IMR-90 (cell line): ENCODE data around the gene AKAP9. TPM values are rescaled to one million over a fixed set of nuclear protein-coding genes. Genes with fewer than 3 reads are reported as not detected.
"Not testable (repeated sequence)": the region's sequence is repeated elsewhere in the genome, so short reads cannot be mapped to it uniquely, and the experiment has no call there.

Experiments
- ATAC-seq: fragments of 200-7000 bp; cut with Tn5 transposase; 2 replicates; pipeline ENCODE4 v1.9.1; 2020; ENCODE audit warnings: low read depth, mild to moderate bottlenecking, moderate library complexity
- BruUV-seq: library from RNA; stranded (reverse); fragments of 400-500 nt; replicated peaks from 2 replicates; lab custom pipeline; 2021; lab: Mats Ljungman, UMichigan
- CTCF ChIA-PET: fragments of 300-600 bp; formaldehyde crosslinking; extraction: SDS; loops from one replicate; lab custom pipeline; 2021; ENCODE audit warnings: antibody characterized with exemption; lab: Yijun Ruan, JAX
- POLR2A ChIA-PET: fragments of 300-600 bp; sonication (Branson Sonifier 250); formaldehyde crosslinking; loops from one replicate; lab custom pipeline; 2022; ENCODE audit warnings: antibody characterized with exemption; ENCODE audit not compliant: unreplicated experiment; lab: Charles Lee
- DNase-seq: peaks from one replicate; pipeline ENCODE4 v3.0.0; 2013
- H2AFZ ChIP-seq: replicated peaks from 2 replicates; pipeline ENCODE3; 2013; ENCODE audit warnings: low read length, mild to moderate bottlenecking; ENCODE audit not compliant: poor library complexity
- H2AK5ac ChIP-seq: 2 replicates; pipeline ENCODE4 v1.6.1; 2013; ENCODE audit warnings: low read depth, low read length, inconsistent platforms
- H2AK9ac ChIP-seq: replicated peaks from 2 replicates; pipeline ENCODE3; 2013; ENCODE audit warnings: mild to moderate bottlenecking, low read depth, low read length, moderate library complexity; ENCODE audit not compliant: poor library complexity
- H2BK120ac ChIP-seq: 2 replicates; pipeline ENCODE4 v1.6.1; 2013; ENCODE audit warnings: low read depth, low read length, inconsistent platforms
- H2BK15ac ChIP-seq: 3 replicates; pipeline ENCODE4 v1.6.1; 2013; ENCODE audit warnings: low read depth, low read length, inconsistent platforms
- H2BK20ac ChIP-seq: 2 replicates; pipeline ENCODE4 v1.6.1; 2013; ENCODE audit warnings: low read depth, mild to moderate bottlenecking, inconsistent platforms, low read length, moderate library complexity
- H2BK5ac ChIP-seq: 2 replicates; pipeline ENCODE4 v1.6.1; 2013; ENCODE audit warnings: mild to moderate bottlenecking, low read depth, low read length, inconsistent platforms; ENCODE audit not compliant: poor library complexity, severe bottlenecking
- H3K14ac ChIP-seq: replicated peaks from 2 replicates; pipeline ENCODE4 v1.6.1; 2013; ENCODE audit warnings: low read depth, low read length, inconsistent platforms
- H3K18ac ChIP-seq: 2 replicates; pipeline ENCODE4 v1.6.1; 2013; ENCODE audit warnings: low read depth, low read length, control low read depth
- H3K23ac ChIP-seq: 2 replicates; pipeline ENCODE4 v1.6.1; 2013; ENCODE audit warnings: low read depth, low read length, inconsistent platforms
- H3K27ac ChIP-seq: 2 replicates; pipeline ENCODE4 v1.5.1; 2013; ENCODE audit warnings: mild to moderate bottlenecking, control low read depth, low read length; ENCODE audit not compliant: insufficient read depth
- H3K27me3 ChIP-seq: 2 replicates; pipeline ENCODE4 v1.6.1; 2013; ENCODE audit warnings: low read length; ENCODE audit not compliant: control insufficient read depth, insufficient read depth
- H3K36me3 ChIP-seq: 2 replicates; pipeline ENCODE4 v1.6.1; 2013; ENCODE audit warnings: low read length, mixed read lengths; ENCODE audit not compliant: control insufficient read depth, insufficient read depth
- H3K4ac ChIP-seq: 2 replicates; pipeline ENCODE4 v1.6.1; 2013; ENCODE audit warnings: low read depth, low read length, inconsistent platforms
- H3K4me1 ChIP-seq: 2 replicates; pipeline ENCODE4 v1.6.1; 2013; ENCODE audit warnings: low read length, mixed read lengths; ENCODE audit not compliant: control insufficient read depth, insufficient read depth
- H3K4me2 ChIP-seq: 2 replicates; pipeline ENCODE4 v1.6.1; 2013; ENCODE audit warnings: low read depth, mild to moderate bottlenecking, control low read depth, low read length, moderate library complexity
- H3K4me3 ChIP-seq: 2 replicates; pipeline ENCODE4 v1.5.1; 2013; ENCODE audit warnings: low read depth, mild to moderate bottlenecking, control low read depth, low read length, moderate library complexity; ENCODE audit not compliant: insufficient read depth
- H3K56ac ChIP-seq: 2 replicates; pipeline ENCODE4 v1.6.1; 2013; ENCODE audit warnings: low read length, inconsistent platforms; ENCODE audit not compliant: insufficient read depth; ENCODE audit errors: extremely low read depth
- H3K79me1 ChIP-seq, 2 experiments: 2 replicates each; pipeline ENCODE4 v1.6.1; 2013; ENCODE audit warnings: low read length in 2 of 2, inconsistent platforms in 1 of 2, low read depth in 1 of 2
- H3K9ac ChIP-seq: 2 replicates; pipeline ENCODE4 v1.6.1; 2013; ENCODE audit warnings: low read depth, low read length, control low read depth
- H3K9me1 ChIP-seq: 2 replicates; pipeline ENCODE4 v1.6.1; 2013; ENCODE audit warnings: low read length, inconsistent platforms; ENCODE audit not compliant: insufficient read depth
- H3K9me3 ChIP-seq: 2 replicates; pipeline ENCODE4 v1.6.1; 2013; ENCODE audit warnings: low read length; ENCODE audit not compliant: control insufficient read depth, insufficient read depth
- H4K20me1 ChIP-seq: 2 replicates; pipeline ENCODE4 v1.6.1; 2013; ENCODE audit warnings: low read length, inconsistent platforms; ENCODE audit not compliant: insufficient read depth
- H4K5ac ChIP-seq: 2 replicates; pipeline ENCODE4 v1.6.1; 2013; ENCODE audit warnings: mild to moderate bottlenecking, low read depth, low read length, control low read depth
- H4K8ac ChIP-seq, 2 experiments: 2 replicates each; pipeline ENCODE4 v1.6.1; 2013; ENCODE audit warnings: low read depth in 2 of 2, low read length in 2 of 2, control low read depth in 1 of 2, inconsistent platforms in 1 of 2
- H4K91ac ChIP-seq: 2 replicates; pipeline ENCODE4 v1.6.1; 2013; ENCODE audit warnings: low read depth, low read length, inconsistent platforms; ENCODE audit not compliant: insufficient read depth
- WGBS, 2 experiments: methylation state at CpG; one replicate each; pipeline versions ENCODE4 v1.1.5 to v1.1.7; 2013; ENCODE audit warnings: missing lambda C conversion rate in 2 of 2; ENCODE audit not compliant: insufficient read length in 1 of 2; ENCODE audit errors: extremely low coverage in 2 of 2; 5-methylcytosine and 5-hydroxymethylcytosine counted together
- dilution Hi-C: fragments of 300-500 bp; cut with HindIII; formaldehyde crosslinking; loops from one replicate; pipeline ENCODE4 v1.14.3; 2018; ENCODE audit warnings: low sequenced_read_pairs; ENCODE audit not compliant: unreplicated experiment
- in situ Hi-C: fragments of 300-500 bp; cut with MboI; formaldehyde crosslinking; loops from 3 replicates; pipeline ENCODE4 v1.14.3; 2019; ENCODE audit warnings: low sequenced_read_pairs, inconsistent platforms, mixed read lengths
- intact Hi-C: fragments of 100-400 bp; cut with micrococcal nuclease; formaldehyde crosslinking; loops from 2 replicates; pipeline ENCODE4 v1.10.0; 2022
- polyA plus RNA-seq, 3 experiments: library from polyadenylated mRNA; depleted of rRNA; stranded (reverse); fragments of >200 nt; gene quantifications; 2 replicates each; pipeline ENCODE4 v1.2.3, GENCODE V29; 2012; ENCODE audit warnings: low replicate concordance in 1 of 3
- total RNA-seq: library from RNA; depleted of rRNA; stranded (reverse); fragments of >200 nt; gene quantifications from 2 replicates; pipeline ENCODE4 v1.2.3, GENCODE V29; 2012

Gene AKAP9
- total and polyA plus RNA-seq, 2 of the 4 experiments (the other 2 are of a cell fraction): 9.7 to 25.3 TPM

GRCh38 chr7:92142791-92143190 lies 202.1 kb downstream of the AKAP9 start:
- H2AK5ac ChIP-seq, CTCF ChIA-PET: not testable (repeated sequence)

GRCh38 chr7:92143192-92143880 lies 202.7 kb downstream of the AKAP9 start:
- DNase-seq, H2AK9ac ChIP-seq, H3K14ac ChIP-seq, H3K79me1 ChIP-seq, H2BK5ac ChIP-seq, H2AFZ ChIP-seq, ATAC-seq, H3K36me3 ChIP-seq, H3K4me2 ChIP-seq, H3K4me1 ChIP-seq, H3K4me3 ChIP-seq, in situ Hi-C loops, CTCF ChIA-PET, dilution Hi-C loops, H2AK5ac ChIP-seq, H4K8ac ChIP-seq, H4K91ac ChIP-seq, H3K27me3 ChIP-seq, H2BK120ac ChIP-seq, H3K9me3 ChIP-seq, H3K56ac ChIP-seq, H3K18ac ChIP-seq, H3K23ac ChIP-seq, POLR2A ChIA-PET, BruUV-seq, H3K4ac ChIP-seq, H4K5ac ChIP-seq, intact Hi-C loops, H4K20me1 ChIP-seq, H2BK20ac ChIP-seq, H3K9me1 ChIP-seq, H3K9ac ChIP-seq, H2BK15ac ChIP-seq, H3K27ac ChIP-seq: not testable (repeated sequence)
- 98% methylated on average over 8 of the region's 50 CpGs; no CpG with 5 or more reads in 1 of the 2 experiments for WGBS, 2 experiments

More at GRCh38 chr7:92142791-92143190, 202.1 kb downstream of the AKAP9 start:
- H4K5ac ChIP-seq, H2BK120ac ChIP-seq, H3K4me3 ChIP-seq, H3K4me1 ChIP-seq, dilution Hi-C loops, in situ Hi-C loops, H2AK9ac ChIP-seq, H3K27ac ChIP-seq, H4K8ac ChIP-seq, H3K23ac ChIP-seq, H3K4me2 ChIP-seq, H3K27me3 ChIP-seq, H3K9me1 ChIP-seq, H4K91ac ChIP-seq, DNase-seq, H3K14ac ChIP-seq, BruUV-seq, H2BK20ac ChIP-seq, H3K4ac ChIP-seq, ATAC-seq, POLR2A ChIA-PET, H3K18ac ChIP-seq, H3K9me3 ChIP-seq, H3K36me3 ChIP-seq, H4K20me1 ChIP-seq, H2AFZ ChIP-seq, H2BK15ac ChIP-seq, H3K79me1 ChIP-seq, H3K56ac ChIP-seq, intact Hi-C loops, H3K9ac ChIP-seq, H2BK5ac ChIP-seq: not testable (repeated sequence)
- WGBS, 2 experiments: 83% methylated on average over 3 of the region's 9 CpGs; no CpG with 5 or more reads in 1 of the 2 experiments
